Measurements from ENCODE around the gene CLIP4.

CLIP4 gene

GRCh38 chr2:29110916-29111535 lies 4.2 kb upstream of the CLIP4 start:
- intact Hi-C loops (cut with DNase I; ENCODE audit: low total_unique reads) = no loop called here
- TF ChIP-seq CTCF (IDR thresholded peaks at IDR 0.05) = no peak
- Histone ChIP-seq H3K27me3 (no peaks in the 10 kb centered on the region), H3K9me3 (no peaks in the 10 kb centered on the region), H3K4me1 (peaks cover 0 to 4% (median 0%) of the 10 kb centered on the region in 4 donors), H3K4me3 (no peak overlapping the region), H3K36me3 (no peaks in the 10 kb centered on the region), H3K27ac (no peak overlapping the region)
- DNase-seq = no peak

GRCh38 chr2:29112379-29112778 lies 2.8 kb upstream of the CLIP4 start:
- Histone ChIP-seq H3K36me3 (no peaks in the 10 kb centered on the region), H3K27me3 (no peaks in the 10 kb centered on the region), H3K4me3 (no peak overlapping the region), H3K4me1 (peaks cover 0 to 15% (median 5%) of the 10 kb centered on the region in 4 donors), H3K9me3 (no peaks in the 10 kb centered on the region), H3K27ac (no peak overlapping the region)
- intact Hi-C loops (cut with DNase I; ENCODE audit: low total_unique reads) = no loop called here
- no peak for DNase-seq
- no peak for TF ChIP-seq CTCF (IDR thresholded peaks at IDR 0.05)

- no peak for TF ChIP-seq CTCF (IDR thresholded peaks at IDR 0.05)
- H3K36me3 ChIP-seq = no peaks in the 10 kb centered on the region
- H3K4me1 ChIP-seq = peaks cover 0 to 22% (median 9%) of the 10 kb centered on the region in 4 donors
- no peaks in the 10 kb centered on the region for H3K9me3 ChIP-seq
- intact Hi-C loops (cut with DNase I; ENCODE audit: low total_unique reads) = no loop called here
- no peak overlapping the region for H3K4me3 ChIP-seq
- H3K27ac ChIP-seq = no peak overlapping the region
- no peak for DNase-seq
- no peaks in the 10 kb centered on the region for H3K27me3 ChIP-seq
These were observed 2.1 kb upstream of the CLIP4 start for GRCh38 chr2:29113027-29113686.

GRCh38 chr2:29113891-29114321 lies 1.3 kb upstream of the CLIP4 start:
- H3K4me1 ChIP-seq = peaks cover 0 to 22% (median 10%) of the 10 kb centered on the region in 4 donors
- H3K4me3 ChIP-seq = no peak overlapping the region
- no peaks in the 10 kb centered on the region for H3K9me3 ChIP-seq
- intact Hi-C loops (cut with DNase I; ENCODE audit: low total_unique reads) = no loop called here
- H3K27ac ChIP-seq = no peak overlapping the region
- peak; percentile 74 to 81 for DNase-seq
- no peaks in the 10 kb centered on the region for H3K27me3 ChIP-seq
- no peaks in the 10 kb centered on the region for H3K36me3 ChIP-seq
- no peak for TF ChIP-seq CTCF (IDR thresholded peaks at IDR 0.05)

- Histone ChIP-seq H3K9me3 (no peaks in the 10 kb centered on the region), H3K4me3 (peak overlapping the region; percentile 70 to 92), H3K27ac (peak overlapping the region; percentile 78 to 87), H3K4me1 (peaks cover 0 to 22% (median 11%) of the 10 kb centered on the region in 4 donors), H3K36me3 (no peaks in the 10 kb centered on the region), H3K27me3 (no peaks in the 10 kb centered on the region)
- intact Hi-C loops (cut with DNase I; ENCODE audit: low total_unique reads) = no loop called here
- DNase-seq = no peak
- no peak for TF ChIP-seq CTCF (IDR thresholded peaks at IDR 0.05)
These were observed 649 bp upstream of the CLIP4 start for GRCh38 chr2:29114586-29114945.
